Stimulated activated CD4-positive, alpha-beta T cell treated with anti-CD3 and anti-CD28 coated beads, Interleukin-4, amount 100 ng/mL, for 24 hours (primary cell): Measurements from ENCODE around the gene KRTAP2-4.
"Not testable (repeated sequence)": the region's sequence is repeated elsewhere in the genome, so short reads cannot be mapped to it uniquely, and the experiment has no call there.

Experiments
- DNase-seq: peaks from one replicate; pipeline ENCODE4 v3.0.0-alpha.2; 2020

Gene KRTAP2-4

GRCh38 chr17:41034346-41034935, 31.2 kb downstream of the KRTAP2-4 start, which contains the start of gene KRTAP1-3:
TSS of gene KRTAP1-3 (minus strand) at chr17:41034874. CDS start at chr17:41034821, 53 bp downstream.
- DNase-seq, result not testable (repeated sequence)

GRCh38 chr17:41029633-41030245, 35.9 kb downstream of the KRTAP2-4 start, which contains the start of gene KRTAP1-4:
TSS of gene KRTAP1-4 (minus strand) at chr17:41030195. CDS start at chr17:41030078, 117 bp downstream.
- DNase-seq, result no peak

- no peak for DNase-seq
Observed at GRCh38 chr17:41026715-41027471, 38.8 kb downstream of the KRTAP2-4 start, which contains the start of gene KRTAP1-5. TSS of gene KRTAP1-5 (minus strand) at chr17:41027208. CDS start at chr17:41027155, 53 bp downstream.

- no peak for DNase-seq
Observed at GRCh38 chr17:41024697-41025096, 41.0 kb downstream of the KRTAP2-4 start.

- no peak for DNase-seq
Observed at GRCh38 chr17:41020336-41020735, 45.3 kb downstream of the KRTAP2-4 start.

- DNase-seq, result no peak
Observed at GRCh38 chr17:41019415-41019814, 46.3 kb downstream of the KRTAP2-4 start.

- no peak for DNase-seq
Observed at GRCh38 chr17:41018541-41018940, 47.1 kb downstream of the KRTAP2-4 start.

- DNase-seq, result no peak
Observed at GRCh38 chr17:41016578-41017215, 49.0 kb downstream of the KRTAP2-4 start.

- DNase-seq, result no peak
Observed at GRCh38 chr17:41015454-41015853, 50.2 kb downstream of the KRTAP2-4 start.
